Mucosa of descending colon (tissue), 3 donors: ENCODE measurements around the gene SH3PXD2A. TPM values are rescaled to one million over a fixed set of nuclear protein-coding genes. Genes with fewer than 3 reads are reported as not detected.

ENCODE experiments used
- ATAC-seq: fragments of 200-7000 bp; cut with Tn5 transposase; one replicate; pipeline ENCODE4 v1.9.1; 2020; ENCODE audit warnings: mild to moderate bottlenecking, moderate library complexity
- DNase-seq, 3 donors: peaks; one replicate each; pipeline ENCODE4 v3.0.0-alpha.2; 2020
- H3K36me3 ChIP-seq: fragments of 200-600 bp; one replicate; pipeline ENCODE4 v1.8.0; 2021; ENCODE audit warnings: low read depth, mild to moderate bottlenecking
- H3K4me1 ChIP-seq: fragments of 200-600 bp; one replicate; pipeline ENCODE4 v1.8.0; 2021; ENCODE audit warnings: low read depth, mild to moderate bottlenecking
- H3K4me3 ChIP-seq: fragments of 200-600 bp; one replicate; pipeline ENCODE4 v1.8.0; 2021; ENCODE audit warnings: mild to moderate bottlenecking
- H3K9me3 ChIP-seq: fragments of 200-600 bp; one replicate; pipeline ENCODE4 v1.8.0; 2021; ENCODE audit warnings: mild to moderate bottlenecking
- intact Hi-C, 2 donors: fragments of 100-400 bp; cut with DNase I in 1 of 2; cut with micrococcal nuclease in 1 of 2; formaldehyde crosslinking; loops; one replicate each; pipeline versions ENCODE4 v1.11.0 to v1.11.1; 2022; cut with DNase I, micrococcal nuclease
- total RNA-seq, 3 donors: library from RNA; stranded (reverse); fragmentation: NEBNext Ultra II Directional in 2 of 3; extraction: Animal tissue kit (Norgen Biotek cat#: 25700) in 2 of 3; gene quantifications; one replicate each; pipeline versions ENCODE4 v1.2.1 to v1.2.4, GENCODE V29; 2021 to 2023
- TF ChIP-seq, protein P1 (sequence below): fragments of 200-600 bp; IDR thresholded peaks from one replicate; pipeline ENCODE4 v1.8.0; 2022; ENCODE audit warnings: antibody characterized with exemption, mild to moderate bottlenecking
- donor health status: DM: no; HTN: no; CAD: no; lungs with moderate emphysema.
- donor health status: DM: no; HTN: no; CAD: no.
- donor health status: DM: no; HTN: yes; CAD: no.

SH3PXD2A gene
- total RNA-seq, 3 donors from 2014 or later, result 46.1 to 91.4 (median 60.6) TPM

- Histone ChIP-seq H3K4me3 (no peak overlapping the region), H3K36me3 (no peaks in the 10 kb centered on the region), H3K9me3 (no peaks in the 10 kb centered on the region), H3K4me1 (peaks cover 17% of the 10 kb centered on the region)
- no peak for DNase-seq
- ATAC-seq, result no peak
- TF ChIP-seq, protein P1, sequence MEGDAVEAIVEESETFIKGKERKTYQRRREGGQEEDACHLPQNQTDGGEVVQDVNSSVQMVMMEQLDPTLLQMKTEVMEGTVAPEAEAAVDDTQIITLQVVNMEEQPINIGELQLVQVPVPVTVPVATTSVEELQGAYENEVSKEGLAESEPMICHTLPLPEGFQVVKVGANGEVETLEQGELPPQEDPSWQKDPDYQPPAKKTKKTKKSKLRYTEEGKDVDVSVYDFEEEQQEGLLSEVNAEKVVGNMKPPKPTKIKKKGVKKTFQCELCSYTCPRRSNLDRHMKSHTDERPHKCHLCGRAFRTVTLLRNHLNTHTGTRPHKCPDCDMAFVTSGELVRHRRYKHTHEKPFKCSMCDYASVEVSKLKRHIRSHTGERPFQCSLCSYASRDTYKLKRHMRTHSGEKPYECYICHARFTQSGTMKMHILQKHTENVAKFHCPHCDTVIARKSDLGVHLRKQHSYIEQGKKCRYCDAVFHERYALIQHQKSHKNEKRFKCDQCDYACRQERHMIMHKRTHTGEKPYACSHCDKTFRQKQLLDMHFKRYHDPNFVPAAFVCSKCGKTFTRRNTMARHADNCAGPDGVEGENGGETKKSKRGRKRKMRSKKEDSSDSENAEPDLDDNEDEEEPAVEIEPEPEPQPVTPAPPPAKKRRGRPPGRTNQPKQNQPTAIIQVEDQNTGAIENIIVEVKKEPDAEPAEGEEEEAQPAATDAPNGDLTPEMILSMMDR, result no peak
- intact Hi-C loops, result no loop called here
These were observed 274.9 kb downstream of the SH3PXD2A start for GRCh38 chr10:103580430-103580829.

DNA sequence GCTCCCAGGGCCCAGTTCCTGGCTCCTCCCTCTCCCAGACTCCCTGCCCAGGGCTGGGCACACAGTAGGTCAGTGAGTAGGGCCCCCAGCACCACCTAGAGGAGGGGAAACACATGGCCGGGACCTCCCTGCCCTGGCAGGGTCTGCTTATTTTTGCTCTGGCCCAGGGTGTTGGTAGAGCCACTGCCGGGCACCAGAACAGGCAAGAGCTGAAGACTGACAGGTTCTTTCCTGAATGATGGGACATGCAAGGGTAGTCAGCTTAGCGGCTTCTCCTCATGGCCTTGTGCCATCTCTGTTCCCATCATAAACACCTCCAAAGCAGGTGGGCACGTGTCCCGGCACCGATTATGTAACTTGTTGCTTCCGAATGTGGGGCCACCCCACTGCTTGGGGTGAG lies 275.4 kb downstream of the SH3PXD2A start:
- no peaks in the 10 kb centered on the region for H3K36me3 ChIP-seq
- no peak for DNase-seq
- TF ChIP-seq, protein P1, result no peak
- H3K4me1 ChIP-seq, result peaks cover 17% of the 10 kb centered on the region
- no peaks in the 10 kb centered on the region for H3K9me3 ChIP-seq
- intact Hi-C loops, result no loop called here
- no peak for ATAC-seq
- no peak overlapping the region for H3K4me3 ChIP-seq

- TF ChIP-seq, protein P1, result no peak
- Histone ChIP-seq H3K4me3 (no peak overlapping the region), H3K4me1 (peaks cover 17% of the 10 kb centered on the region), H3K9me3 (no peaks in the 10 kb centered on the region), H3K36me3 (no peaks in the 10 kb centered on the region)
- DNase-seq (peak; percentile 76 to 85 (median 78)), ATAC-seq (peak; percentile 86)
- intact Hi-C loops, result no loop called here
These were observed 276.5 kb downstream of the SH3PXD2A start for GRCh38 chr10:103578782-103579382.

DNA sequence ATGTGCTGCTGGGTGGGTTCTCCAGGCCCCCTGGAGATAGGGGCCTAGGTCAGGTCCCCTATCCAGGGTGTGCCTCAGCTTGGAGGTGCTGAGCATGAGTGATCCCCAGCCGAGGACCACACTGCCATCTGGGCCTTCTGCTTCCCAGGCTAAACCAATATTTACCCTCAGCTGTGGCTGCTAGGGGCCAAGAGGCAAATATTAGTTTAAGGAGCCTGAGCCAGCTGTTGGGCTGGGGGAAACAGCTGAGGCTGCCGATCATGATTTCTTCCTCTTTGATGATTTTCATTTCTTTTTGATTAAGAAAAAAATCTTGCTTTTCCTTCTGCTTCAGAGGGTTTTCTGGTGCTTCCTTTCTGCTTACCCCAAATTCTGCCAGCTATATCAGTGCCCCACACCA lies 278.5 kb downstream of the SH3PXD2A start:
- no peak overlapping the region for H3K4me3 ChIP-seq
- ATAC-seq, result peak; percentile 57
- no peaks in the 10 kb centered on the region for H3K36me3 ChIP-seq
- DNase-seq, result peak in 1 of 3 donors; percentile 35
- no peaks in the 10 kb centered on the region for H3K9me3 ChIP-seq
- intact Hi-C loops, result no loop called here
- TF ChIP-seq, protein P1, result no peak
- peaks cover 17% of the 10 kb centered on the region for H3K4me1 ChIP-seq

DNA sequence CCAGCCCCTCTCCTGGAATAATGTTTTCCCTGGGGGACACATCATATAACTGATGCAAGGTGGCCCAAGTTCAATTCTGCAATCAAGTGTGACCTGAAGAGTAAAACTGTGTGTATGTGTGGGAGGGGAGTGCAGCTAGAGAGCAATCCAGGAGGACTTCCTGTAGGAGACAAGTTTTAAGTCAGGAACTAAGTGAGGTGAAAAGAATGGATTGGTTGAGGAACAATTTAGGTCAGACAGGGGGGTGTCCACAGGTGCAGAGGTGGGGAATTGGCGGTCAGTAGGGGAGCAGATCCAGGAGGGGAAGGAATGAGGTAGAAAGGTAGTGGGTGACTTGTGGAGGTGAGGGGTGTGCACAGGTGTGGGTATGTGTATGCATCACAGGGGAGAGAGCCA lies 279.3 kb downstream of the SH3PXD2A start:
- intact Hi-C loops, result no loop called here
- no peaks in the 10 kb centered on the region for H3K36me3 ChIP-seq
- no peak overlapping the region for H3K4me3 ChIP-seq
- no peak for ATAC-seq
- TF ChIP-seq, protein P1, result no peak
- DNase-seq, result no peak
- peaks cover 20% of the 10 kb centered on the region for H3K4me1 ChIP-seq
- no peaks in the 10 kb centered on the region for H3K9me3 ChIP-seq
